ENCODE results near the gene DUSP22. TPM values are rescaled to one million over a fixed set of nuclear protein-coding genes. Genes with fewer than 3 reads are reported as not detected.

The DUSP22 gene
- total and polyA plus RNA-seq, 4 donors: 9.5 to 31.0 (median 20.1) TPM

- WGBS: 75% methylated on average over 4 of the region's 4 CpGs
- Histone ChIP-seq H3K27me3 (ENCODE audit: control insufficient read depth in 4 of 4, insufficient read depth in 4 of 4, low read length in 3 of 4) (no peaks in the 10 kb centered on the region), H3K27ac (ENCODE audit: low read depth in 1 of 2, low read length in 2 of 2) (no peak overlapping the region), H3K36me3 (ENCODE audit: control insufficient read depth in 4 of 4, insufficient read depth in 3 of 4, low read depth in 1 of 4, low read length in 3 of 4) (peaks cover 0 to 1% (median 0%) of the 10 kb centered on the region in 4 donors), H3K9ac (ENCODE audit: low read depth in 1 of 2, low read length in 2 of 2) (no peak overlapping the region), H3K4me1 (ENCODE audit: control insufficient read depth in 4 of 4, insufficient read depth in 4 of 4, low read length in 3 of 4) (no peaks in the 10 kb centered on the region), H3K9me3 (ENCODE audit: control insufficient read depth in 4 of 4, low read length in 3 of 4) (no peaks in the 10 kb centered on the region), H3K4me3 (ENCODE audit: low read depth in 1 of 3, low read length in 3 of 3) (no peak overlapping the region)
- TF ChIP-seq FOXA2 (IDR thresholded peaks at IDR 0.05): no peak
- no peak for TF ChIP-seq RXRA (IDR thresholded peaks at IDR 0.05)
- TF ChIP-seq TAF1 (conservative IDR thresholded peaks at IDR 0.05): no peak
- TF ChIP-seq, protein P1, sequence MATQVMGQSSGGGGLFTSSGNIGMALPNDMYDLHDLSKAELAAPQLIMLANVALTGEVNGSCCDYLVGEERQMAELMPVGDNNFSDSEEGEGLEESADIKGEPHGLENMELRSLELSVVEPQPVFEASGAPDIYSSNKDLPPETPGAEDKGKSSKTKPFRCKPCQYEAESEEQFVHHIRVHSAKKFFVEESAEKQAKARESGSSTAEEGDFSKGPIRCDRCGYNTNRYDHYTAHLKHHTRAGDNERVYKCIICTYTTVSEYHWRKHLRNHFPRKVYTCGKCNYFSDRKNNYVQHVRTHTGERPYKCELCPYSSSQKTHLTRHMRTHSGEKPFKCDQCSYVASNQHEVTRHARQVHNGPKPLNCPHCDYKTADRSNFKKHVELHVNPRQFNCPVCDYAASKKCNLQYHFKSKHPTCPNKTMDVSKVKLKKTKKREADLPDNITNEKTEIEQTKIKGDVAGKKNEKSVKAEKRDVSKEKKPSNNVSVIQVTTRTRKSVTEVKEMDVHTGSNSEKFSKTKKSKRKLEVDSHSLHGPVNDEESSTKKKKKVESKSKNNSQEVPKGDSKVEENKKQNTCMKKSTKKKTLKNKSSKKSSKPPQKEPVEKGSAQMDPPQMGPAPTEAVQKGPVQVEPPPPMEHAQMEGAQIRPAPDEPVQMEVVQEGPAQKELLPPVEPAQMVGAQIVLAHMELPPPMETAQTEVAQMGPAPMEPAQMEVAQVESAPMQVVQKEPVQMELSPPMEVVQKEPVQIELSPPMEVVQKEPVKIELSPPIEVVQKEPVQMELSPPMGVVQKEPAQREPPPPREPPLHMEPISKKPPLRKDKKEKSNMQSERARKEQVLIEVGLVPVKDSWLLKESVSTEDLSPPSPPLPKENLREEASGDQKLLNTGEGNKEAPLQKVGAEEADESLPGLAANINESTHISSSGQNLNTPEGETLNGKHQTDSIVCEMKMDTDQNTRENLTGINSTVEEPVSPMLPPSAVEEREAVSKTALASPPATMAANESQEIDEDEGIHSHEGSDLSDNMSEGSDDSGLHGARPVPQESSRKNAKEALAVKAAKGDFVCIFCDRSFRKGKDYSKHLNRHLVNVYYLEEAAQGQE (IDR thresholded peaks at IDR 0.05): no peak
- no peak for TF ChIP-seq HNF4A (conservative IDR thresholded peaks at IDR 0.05)
- no peak for TF ChIP-seq CTCF (IDR thresholded peaks at IDR 0.05; ENCODE audit: low read depth, low read length, missing input control)
- TF ChIP-seq, protein P2, sequence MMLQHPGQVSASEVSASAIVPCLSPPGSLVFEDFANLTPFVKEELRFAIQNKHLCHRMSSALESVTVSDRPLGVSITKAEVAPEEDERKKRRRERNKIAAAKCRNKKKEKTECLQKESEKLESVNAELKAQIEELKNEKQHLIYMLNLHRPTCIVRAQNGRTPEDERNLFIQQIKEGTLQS (IDR thresholded peaks at IDR 0.05): no peak
- no peak for TF ChIP-seq RAD21 (IDR thresholded peaks at IDR 0.05)
- TF ChIP-seq, protein P3, sequence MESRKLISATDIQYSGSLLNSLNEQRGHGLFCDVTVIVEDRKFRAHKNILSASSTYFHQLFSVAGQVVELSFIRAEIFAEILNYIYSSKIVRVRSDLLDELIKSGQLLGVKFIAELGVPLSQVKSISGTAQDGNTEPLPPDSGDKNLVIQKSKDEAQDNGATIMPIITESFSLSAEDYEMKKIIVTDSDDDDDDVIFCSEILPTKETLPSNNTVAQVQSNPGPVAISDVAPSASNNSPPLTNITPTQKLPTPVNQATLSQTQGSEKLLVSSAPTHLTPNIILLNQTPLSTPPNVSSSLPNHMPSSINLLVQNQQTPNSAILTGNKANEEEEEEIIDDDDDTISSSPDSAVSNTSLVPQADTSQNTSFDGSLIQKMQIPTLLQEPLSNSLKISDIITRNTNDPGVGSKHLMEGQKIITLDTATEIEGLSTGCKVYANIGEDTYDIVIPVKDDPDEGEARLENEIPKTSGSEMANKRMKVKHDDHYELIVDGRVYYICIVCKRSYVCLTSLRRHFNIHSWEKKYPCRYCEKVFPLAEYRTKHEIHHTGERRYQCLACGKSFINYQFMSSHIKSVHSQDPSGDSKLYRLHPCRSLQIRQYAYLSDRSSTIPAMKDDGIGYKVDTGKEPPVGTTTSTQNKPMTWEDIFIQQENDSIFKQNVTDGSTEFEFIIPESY (IDR thresholded peaks at IDR 0.05): no peak
- no peak for TF ChIP-seq JUND (IDR thresholded peaks at IDR 0.05)
- TF ChIP-seq NR2F2 (IDR thresholded peaks at IDR 0.05): no peak
- no peak for TF ChIP-seq SP1 (IDR thresholded peaks at IDR 0.05)
- TF ChIP-seq, protein P4, sequence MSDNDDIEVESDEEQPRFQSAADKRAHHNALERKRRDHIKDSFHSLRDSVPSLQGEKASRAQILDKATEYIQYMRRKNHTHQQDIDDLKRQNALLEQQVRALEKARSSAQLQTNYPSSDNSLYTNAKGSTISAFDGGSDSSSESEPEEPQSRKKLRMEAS (IDR thresholded peaks at IDR 0.05): no peak
- TF ChIP-seq HNF4G (IDR thresholded peaks at IDR 0.05): no peak
- no peak for TF ChIP-seq GABPA (IDR thresholded peaks at IDR 0.05 in 1 of 2, conservative IDR thresholded peaks at IDR 0.05 in 1 of 2)
- no peak for TF ChIP-seq YY1 (IDR thresholded peaks at IDR 0.05)
- TF ChIP-seq FOXA1 (IDR thresholded peaks at IDR 0.05): no peak
- DNase-seq (ENCODE audit: low spot score): no peak
Observed at GRCh38 chr6:323730-324088, 31.4 kb downstream of the DUSP22 start.
